ENCODE data around the gene ATP5PF.
"Not testable (repeated sequence)": the region's sequence is repeated elsewhere in the genome, so short reads cannot be mapped to it uniquely, and the experiment has no call there.

The ATP5PF gene, protein sequence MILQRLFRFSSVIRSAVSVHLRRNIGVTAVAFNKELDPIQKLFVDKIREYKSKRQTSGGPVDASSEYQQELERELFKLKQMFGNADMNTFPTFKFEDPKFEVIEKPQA

GRCh38 chr21:25734904-25735645, at the start of gene ATP5PF, which contains the start of gene GABPA:
ATP5PF (minus strand) TSS chr21:25734904; CDS start chr21:25729794, 5,110 bp downstream.
GABPA (plus strand) TSS chr21:25734972; CDS start chr21:25741599, 6,627 bp downstream.
- peak; percentile 85 for DNase-seq (ENCODE audit: low spot score)

GRCh38 chr21:25778126-25778875, 43.6 kb upstream of the ATP5PF start:
- not testable (repeated sequence) for DNase-seq (ENCODE audit: low spot score)

DNA sequence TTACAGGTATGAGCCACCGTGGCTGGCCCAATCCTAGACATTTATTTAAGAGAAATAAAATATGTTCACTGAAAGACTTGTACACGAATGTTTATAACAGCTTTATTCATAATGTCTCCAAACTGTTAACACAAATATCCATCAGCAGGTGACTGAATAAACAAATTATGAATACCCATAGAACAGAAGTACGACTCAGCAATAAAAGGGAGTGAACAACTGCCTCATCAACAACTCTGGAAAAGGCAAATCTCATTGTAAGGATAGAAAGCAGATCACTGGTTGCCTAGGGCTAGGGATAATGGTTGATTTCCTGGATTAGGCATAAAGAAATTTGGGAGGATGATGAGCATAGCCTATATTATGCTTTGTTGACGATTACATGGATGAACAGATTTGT, 41.7 kb upstream of the ATP5PF start:
- DNase-seq (ENCODE audit: low spot score): no peak

DNA sequence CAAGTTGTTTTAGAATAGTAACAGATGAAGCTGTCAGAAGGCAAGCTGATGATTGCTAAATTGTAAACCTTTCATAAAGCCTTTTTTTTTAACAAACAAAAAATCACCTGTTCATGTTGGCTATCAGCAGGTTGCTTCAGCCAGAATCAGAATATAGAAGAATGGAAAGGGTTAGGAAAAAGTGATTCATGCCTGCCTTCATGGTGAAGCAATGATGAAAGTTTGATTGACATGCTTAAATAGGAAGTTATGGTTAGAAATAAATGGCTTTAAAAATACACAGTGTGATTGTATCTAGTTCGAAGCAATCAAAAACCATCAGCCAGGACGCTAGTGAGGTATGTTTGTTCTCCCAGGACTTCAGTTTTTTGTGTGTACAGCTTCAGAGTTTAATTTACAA, 38.0 kb upstream of the ATP5PF start:
- no peak for DNase-seq (ENCODE audit: low spot score)

DNA sequence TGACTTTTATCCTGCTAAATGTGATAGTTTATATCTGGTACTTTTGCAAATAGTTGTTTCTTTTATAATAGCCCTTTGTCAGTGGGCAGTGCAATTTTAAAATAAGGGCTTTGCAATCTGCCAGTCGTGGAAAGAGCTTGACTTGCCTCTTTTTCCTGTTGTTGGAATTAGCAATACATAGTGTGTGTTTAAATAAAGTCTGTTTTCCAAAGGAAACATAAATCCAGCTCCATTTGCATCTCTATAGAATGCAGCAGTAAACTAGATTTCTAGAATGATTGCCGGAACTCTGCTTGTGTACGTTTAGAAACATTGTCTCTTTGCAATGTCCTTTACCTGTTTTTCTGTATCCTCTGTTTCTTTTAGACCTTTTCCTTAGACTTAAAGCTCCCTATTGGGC, 33.2 kb upstream of the ATP5PF start:
- no peak for DNase-seq (ENCODE audit: low spot score)

DNA sequence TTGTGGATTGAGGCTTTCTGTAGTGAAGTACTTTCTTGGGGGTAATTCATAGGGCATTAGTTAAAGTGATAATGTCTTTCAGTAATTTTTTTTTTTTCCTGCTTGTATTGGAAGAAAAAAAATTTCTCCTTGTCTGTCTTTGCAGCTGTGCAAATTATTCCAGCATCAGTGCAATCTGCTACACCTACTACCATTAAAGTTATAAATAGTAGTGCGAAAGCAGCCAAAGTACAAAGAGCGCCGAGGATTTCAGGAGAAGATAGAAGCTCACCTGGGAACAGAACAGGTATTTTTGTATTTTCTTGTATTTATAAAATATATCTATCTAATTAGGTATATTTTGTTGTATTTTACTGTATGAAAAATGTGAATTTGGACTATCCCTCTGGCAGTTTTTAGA, 29.4 kb upstream of the ATP5PF start:
- no peak for DNase-seq (ENCODE audit: low spot score)

DNA sequence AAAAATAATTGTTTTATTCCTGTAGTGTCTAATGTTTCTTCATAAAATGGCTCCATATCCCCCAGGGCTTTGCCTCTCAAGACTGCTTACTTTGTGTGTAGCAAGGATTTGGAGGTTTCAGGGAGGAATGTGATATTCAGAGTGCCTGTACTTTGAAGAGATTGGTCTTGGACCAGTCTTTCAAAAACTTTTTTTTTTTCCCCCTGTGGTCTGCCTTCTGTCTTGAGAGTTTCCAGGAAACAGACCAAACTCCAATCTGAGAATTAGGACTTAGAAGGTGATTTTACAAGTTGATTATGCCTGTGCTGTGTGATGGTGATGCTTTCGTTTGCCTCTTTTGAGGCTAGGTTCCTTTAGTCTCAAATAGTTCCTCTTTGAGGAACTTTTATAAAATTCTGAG, 26.0 kb upstream of the ATP5PF start:
- DNase-seq (ENCODE audit: low spot score): no peak

GRCh38 chr21:25760061-25760460, 25.4 kb upstream of the ATP5PF start:
- DNase-seq (ENCODE audit: low spot score): no peak

DNA sequence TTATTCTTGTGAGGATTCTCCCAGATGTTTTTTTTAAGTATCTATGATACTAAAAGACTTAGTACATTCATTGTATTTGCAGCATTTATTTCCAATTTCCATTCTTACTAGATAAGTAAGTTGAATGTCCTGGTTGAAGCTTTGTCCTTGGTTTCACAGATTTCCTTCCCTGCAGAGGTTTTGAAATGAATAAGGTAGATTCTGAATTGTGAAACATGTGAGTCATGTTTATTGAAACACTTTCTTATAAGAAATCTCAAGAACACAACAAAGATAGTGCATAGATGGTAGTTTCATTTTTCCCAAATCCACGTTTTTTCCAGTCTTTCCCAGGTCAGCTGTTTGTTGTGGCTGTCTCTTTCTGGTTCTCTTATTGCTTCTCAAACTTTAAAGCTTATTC, 24.9 kb upstream of the ATP5PF start:
- DNase-seq (ENCODE audit: low spot score): no peak

- DNase-seq (ENCODE audit: low spot score): no peak
Observed at GRCh38 chr21:25757531-25757930, 22.8 kb upstream of the ATP5PF start.

GRCh38 chr21:25756190-25756932, 21.7 kb upstream of the ATP5PF start:
- DNase-seq (ENCODE audit: low spot score): no peak

DNA sequence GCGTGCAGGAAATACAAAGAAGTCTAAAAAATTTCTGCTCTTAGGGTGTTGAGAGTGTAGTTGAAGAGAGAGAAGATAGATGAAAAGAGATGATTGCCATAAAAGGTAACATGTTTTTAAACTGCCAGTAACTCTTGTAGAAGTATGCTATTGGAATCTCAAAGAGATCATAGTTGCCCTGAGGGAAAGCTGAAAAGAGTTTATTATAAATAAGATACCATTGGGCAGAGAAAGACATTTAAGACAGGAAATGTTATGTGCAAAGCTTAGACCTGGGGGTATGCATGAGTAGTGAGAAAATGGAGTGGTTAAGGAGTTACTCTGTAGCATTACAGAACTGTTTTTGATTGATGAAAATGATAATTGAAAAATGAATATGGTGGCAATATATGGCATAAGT, 17.7 kb upstream of the ATP5PF start:
- no peak for DNase-seq (ENCODE audit: low spot score)

DNA sequence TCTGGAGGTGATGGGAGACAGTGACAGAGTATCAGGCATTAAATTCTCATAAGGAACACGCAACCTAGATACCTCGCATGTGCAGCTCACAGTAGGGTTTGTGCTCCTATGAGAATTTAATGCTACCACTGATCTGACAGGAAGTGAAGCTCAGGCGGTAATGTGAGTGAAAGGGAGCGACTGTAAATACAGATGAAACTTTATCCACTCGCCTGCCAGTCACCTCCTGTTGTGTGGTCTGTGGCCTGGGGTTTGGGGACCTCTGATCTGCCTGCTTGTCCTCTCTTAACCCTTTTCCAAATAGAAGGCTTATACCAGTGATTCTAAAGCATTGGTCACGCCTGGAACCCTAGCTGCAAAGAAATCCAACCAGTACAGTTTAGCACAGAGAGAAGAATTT, 15.4 kb upstream of the ATP5PF start:
- no peak for DNase-seq (ENCODE audit: low spot score)

DNA sequence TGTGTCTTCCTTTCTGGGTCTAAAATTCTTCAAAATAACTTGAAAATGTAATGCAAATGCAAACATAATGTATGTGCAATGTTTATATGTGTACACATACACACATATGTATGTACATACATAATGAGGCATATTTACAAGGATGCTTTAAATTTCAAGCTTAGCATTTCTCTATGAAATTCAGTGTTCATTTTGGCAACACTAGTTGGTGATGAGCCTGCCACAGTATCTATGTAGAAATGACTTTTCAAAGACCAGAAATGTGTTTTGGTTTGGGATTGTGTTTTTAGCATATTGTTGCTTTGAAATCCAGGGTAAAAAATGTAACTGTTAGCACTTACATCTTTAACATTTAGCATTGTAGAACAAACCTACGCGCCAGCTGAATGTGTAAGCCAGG, 10.2 kb upstream of the ATP5PF start:
- no peak for DNase-seq (ENCODE audit: low spot score)

DNA sequence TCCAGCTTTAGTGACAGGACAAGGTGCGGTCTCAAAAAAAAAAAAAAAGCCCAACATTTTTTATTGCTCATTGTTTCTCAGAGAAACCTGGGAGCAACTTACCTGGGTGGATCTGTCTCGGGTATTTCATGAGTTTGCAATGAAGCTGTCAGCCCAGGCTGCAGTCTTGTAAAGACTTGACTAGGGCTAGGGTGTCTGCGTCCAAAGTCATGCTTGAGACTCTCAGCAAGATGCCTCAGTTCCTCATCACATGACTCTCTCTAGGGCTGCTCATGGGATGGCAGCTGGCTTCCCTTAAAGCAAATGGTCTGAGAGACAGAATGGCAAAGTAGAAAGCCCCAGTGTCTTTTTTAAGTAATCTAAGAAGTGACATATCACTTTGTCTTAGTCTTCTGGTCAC, 8.2 kb upstream of the ATP5PF start:
- no peak for DNase-seq (ENCODE audit: low spot score)

- DNase-seq (ENCODE audit: low spot score): no peak
Observed at GRCh38 chr21:25737421-25737820, 2.7 kb upstream of the ATP5PF start.

DNA sequence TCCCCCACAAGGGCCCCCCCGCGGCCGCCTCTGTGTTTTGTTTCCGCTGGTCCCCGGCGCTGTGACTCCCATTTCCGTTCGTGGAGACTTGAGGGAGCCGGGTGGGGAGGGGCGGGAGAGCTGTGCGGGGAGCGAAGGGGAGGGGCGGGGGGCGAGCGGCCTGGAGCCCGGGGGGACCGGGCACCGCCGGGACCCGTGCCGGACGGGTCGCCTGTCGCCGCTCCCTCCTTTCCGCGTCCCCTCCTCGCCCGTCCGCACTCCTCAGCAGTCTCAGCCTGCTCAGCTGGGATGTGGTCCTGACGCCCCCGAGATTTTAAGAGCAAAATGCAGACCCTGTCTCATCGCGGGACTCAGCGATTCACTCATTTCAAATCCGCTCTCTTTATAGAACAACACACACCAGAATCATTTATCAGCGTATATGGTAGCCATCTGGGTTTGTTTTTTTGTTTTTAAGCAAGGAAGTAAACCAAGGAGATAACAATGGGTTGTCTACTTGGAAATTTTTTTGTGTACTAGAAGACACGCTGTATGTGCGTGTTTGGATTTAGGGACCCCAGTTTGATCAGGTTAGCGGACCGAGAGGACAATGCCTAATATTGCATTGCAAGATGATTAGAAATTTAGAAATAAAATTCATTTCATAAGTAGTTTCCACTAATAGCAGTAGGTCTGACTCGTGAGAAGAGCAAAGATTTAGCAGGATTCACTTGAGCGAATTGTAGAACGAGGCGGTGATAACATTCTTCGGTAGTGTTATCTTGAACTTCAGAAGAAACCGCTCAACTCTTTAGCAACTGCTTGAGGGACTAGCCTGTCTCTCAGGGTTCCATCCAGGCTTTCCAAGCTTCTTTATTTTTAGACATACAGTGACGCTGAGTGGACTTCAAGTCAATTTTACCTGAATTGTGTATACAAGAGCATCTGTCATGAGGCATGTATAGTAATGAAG, 1.2 kb upstream of the ATP5PF start:
- DNase-seq (ENCODE audit: low spot score): peak; percentile 15

DNA sequence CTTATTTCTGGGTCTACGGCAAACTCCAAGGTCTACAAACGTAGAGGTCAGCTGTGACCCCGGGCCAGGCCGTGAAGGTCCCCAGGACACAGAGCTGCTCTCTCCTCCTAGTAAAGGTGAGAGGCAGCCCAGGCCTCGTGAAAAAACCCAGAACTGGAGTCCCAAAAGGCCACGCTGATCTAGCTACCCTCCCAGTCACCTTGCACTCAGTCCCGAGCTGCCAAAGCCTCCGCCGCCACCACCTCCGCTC, 125 bp downstream of the ATP5PF start:
- DNase-seq (ENCODE audit: low spot score): no peak

DNA sequence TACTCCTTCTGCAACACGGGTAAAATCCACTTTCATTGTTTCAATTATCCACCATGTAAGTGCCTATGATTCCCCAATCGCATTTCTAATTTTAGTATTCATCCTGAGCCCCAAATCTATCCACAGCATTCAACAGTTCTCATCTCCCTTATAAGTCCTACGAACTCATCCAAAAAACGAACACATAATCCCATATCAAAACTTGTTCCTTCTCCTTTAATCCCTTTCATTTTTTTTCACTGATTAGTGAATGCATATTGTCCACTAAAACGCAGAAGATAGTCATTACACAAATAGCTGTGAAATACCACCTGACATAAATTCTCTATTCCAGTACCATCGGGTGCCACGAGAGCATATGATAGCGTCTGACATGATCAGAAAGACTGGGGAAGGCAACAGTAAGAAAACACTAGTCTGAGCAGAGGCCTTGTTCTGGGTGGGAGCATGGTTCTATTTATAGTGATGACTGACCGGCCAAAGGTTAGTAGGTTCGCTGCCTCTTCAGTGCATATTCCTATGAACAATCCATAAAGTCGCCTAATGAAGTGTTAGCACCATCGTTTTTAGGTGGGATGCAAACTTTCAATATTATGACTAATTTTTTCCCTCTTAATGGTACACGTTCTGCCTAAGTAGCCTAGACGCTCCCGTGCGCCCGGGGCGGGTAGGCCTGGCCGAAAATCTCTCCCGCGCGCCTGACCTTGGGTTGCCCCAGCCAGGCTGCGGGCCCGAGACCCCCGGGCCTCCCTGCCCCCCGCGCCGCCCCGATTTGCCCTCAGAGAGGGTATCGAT, 648 bp downstream of the ATP5PF start:
- no peak for DNase-seq (ENCODE audit: low spot score)

GRCh38 chr21:25732091-25732760, 2.5 kb downstream of the ATP5PF start:
- no peak for DNase-seq (ENCODE audit: low spot score)
